ENCODE results near the gene ELFN1.

Gene ELFN1

GRCh38 chr7:1632916-1633785 lies 36.9 kb upstream of the ELFN1 start:
- Histone ChIP-seq H3K27me3 (ENCODE audit: insufficient read depth, poor library complexity, severe bottlenecking) (no peaks in the 10 kb centered on the region), H3K4me3 (replicated peaks; ENCODE audit: insufficient read depth, low read length) (no peak overlapping the region), H3K27ac (replicated peaks) (no peak overlapping the region)
- no peak for DNase-seq (ENCODE audit: low read depth in 1 of 2, low spot score in 1 of 2)
- TF ChIP-seq CTCF (IDR thresholded peaks at IDR 0.05; ENCODE audit: insufficient read depth, low read length) (no peak), REST (IDR thresholded peaks at IDR 0.05; ENCODE audit: insufficient replicate concordance, low read depth) (no peak), POLR2AphosphoS5 (IDR thresholded peaks at IDR 0.05; ENCODE audit: low read depth) (no peak), SPI1 (IDR thresholded peaks at IDR 0.05; ENCODE audit: borderline replicate concordance, low read depth) (no peak), GABPA (IDR thresholded peaks at IDR 0.05; ENCODE audit: low read depth) (no peak)

- TF ChIP-seq POLR2AphosphoS5 (IDR thresholded peaks at IDR 0.05; ENCODE audit: low read depth) (no peak), CTCF (IDR thresholded peaks at IDR 0.05; ENCODE audit: insufficient read depth, low read length) (no peak), SPI1 (IDR thresholded peaks at IDR 0.05; ENCODE audit: borderline replicate concordance, low read depth) (no peak), REST (IDR thresholded peaks at IDR 0.05; ENCODE audit: insufficient replicate concordance, low read depth) (no peak), GABPA (IDR thresholded peaks at IDR 0.05; ENCODE audit: low read depth) (no peak)
- no peak overlapping the region for H3K27ac ChIP-seq (replicated peaks)
- H3K27me3 ChIP-seq (ENCODE audit: insufficient read depth, poor library complexity, severe bottlenecking), result no peaks in the 10 kb centered on the region
- no peak for DNase-seq (ENCODE audit: low read depth in 1 of 2, low spot score in 1 of 2)
- H3K4me3 ChIP-seq (replicated peaks; ENCODE audit: insufficient read depth, low read length), result no peak overlapping the region
Observed at GRCh38 chr7:1635401-1635800, 34.7 kb upstream of the ELFN1 start.

- no peaks in the 10 kb centered on the region for H3K27me3 ChIP-seq (ENCODE audit: insufficient read depth, poor library complexity, severe bottlenecking)
- H3K4me3 ChIP-seq (replicated peaks; ENCODE audit: insufficient read depth, low read length), result no peak overlapping the region
- no peak overlapping the region for H3K27ac ChIP-seq (replicated peaks)
- TF ChIP-seq SPI1 (IDR thresholded peaks at IDR 0.05; ENCODE audit: borderline replicate concordance, low read depth) (no peak), GABPA (IDR thresholded peaks at IDR 0.05; ENCODE audit: low read depth) (no peak), REST (IDR thresholded peaks at IDR 0.05; ENCODE audit: insufficient replicate concordance, low read depth) (no peak), CTCF (IDR thresholded peaks at IDR 0.05; ENCODE audit: insufficient read depth, low read length) (no peak), POLR2AphosphoS5 (IDR thresholded peaks at IDR 0.05; ENCODE audit: low read depth) (no peak)
- no peak for DNase-seq (ENCODE audit: low read depth in 1 of 2, low spot score in 1 of 2)
Observed at GRCh38 chr7:1637155-1637554, 32.9 kb upstream of the ELFN1 start.
